Neural progenitor cell (in vitro differentiated cells): ENCODE data around the gene P2RX6.

Source experiments
- EZH2 ChIP-seq: fragments of 200-600 bp; sonication (generic); IDR thresholded peaks from 2 replicates; pipeline ENCODE4 v1.6.1; 2017; ENCODE audit warnings: antibody characterized with exemption, mild to moderate bottlenecking, moderate library complexity
- TF ChIP-seq, protein P1 (sequence below): fragments of 200-600 bp; sonication (generic); IDR thresholded peaks from 2 replicates; pipeline ENCODE4 v1.5.1; 2017; ENCODE audit warnings: antibody characterized with exemption, mild to moderate bottlenecking

DNA sequence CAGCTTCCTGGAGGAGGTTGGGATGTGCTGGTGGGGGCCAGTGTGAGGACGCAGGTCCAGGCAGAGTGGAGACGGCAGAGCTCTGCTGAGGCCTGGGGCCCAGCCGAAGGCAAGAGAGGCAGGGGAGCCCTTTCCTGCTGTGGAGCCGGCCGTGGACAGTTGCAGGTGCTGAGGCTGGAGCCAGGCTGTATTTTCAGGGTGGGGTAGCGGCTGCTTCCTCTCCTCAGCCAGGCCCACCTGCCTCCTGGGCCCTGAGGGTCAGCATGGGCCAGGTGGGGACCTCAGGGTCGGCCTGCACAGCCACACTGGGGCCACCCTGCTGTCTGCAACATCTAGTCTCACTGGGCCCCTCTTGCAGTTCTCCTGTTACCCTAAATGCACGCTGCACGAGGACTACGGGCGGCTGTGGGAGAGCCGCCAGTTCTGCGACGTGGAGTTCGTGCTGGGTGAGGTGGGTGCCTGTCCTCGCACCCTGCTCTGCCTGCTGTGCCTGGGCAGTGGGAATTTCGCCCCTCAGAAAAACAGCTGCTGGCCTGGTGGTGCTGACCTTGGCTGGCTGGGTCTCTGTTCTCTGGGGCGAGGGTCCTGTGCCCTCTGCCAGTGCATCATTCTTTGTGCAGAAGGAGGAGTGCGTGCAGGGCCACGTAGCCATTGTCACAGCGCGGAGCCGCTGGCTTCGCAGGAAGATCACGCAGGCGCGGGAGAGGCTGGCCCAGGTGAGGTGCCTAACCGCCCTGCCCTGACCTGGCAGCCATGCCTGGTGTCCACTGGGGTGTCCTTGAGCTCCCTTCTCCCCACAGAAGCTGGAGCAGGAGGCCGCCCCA, 21.4 kb upstream of the P2RX6 start:
- TF ChIP-seq, protein P1, sequence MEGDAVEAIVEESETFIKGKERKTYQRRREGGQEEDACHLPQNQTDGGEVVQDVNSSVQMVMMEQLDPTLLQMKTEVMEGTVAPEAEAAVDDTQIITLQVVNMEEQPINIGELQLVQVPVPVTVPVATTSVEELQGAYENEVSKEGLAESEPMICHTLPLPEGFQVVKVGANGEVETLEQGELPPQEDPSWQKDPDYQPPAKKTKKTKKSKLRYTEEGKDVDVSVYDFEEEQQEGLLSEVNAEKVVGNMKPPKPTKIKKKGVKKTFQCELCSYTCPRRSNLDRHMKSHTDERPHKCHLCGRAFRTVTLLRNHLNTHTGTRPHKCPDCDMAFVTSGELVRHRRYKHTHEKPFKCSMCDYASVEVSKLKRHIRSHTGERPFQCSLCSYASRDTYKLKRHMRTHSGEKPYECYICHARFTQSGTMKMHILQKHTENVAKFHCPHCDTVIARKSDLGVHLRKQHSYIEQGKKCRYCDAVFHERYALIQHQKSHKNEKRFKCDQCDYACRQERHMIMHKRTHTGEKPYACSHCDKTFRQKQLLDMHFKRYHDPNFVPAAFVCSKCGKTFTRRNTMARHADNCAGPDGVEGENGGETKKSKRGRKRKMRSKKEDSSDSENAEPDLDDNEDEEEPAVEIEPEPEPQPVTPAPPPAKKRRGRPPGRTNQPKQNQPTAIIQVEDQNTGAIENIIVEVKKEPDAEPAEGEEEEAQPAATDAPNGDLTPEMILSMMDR, result no peak
- TF ChIP-seq EZH2, result no peak
